ENCODE data around the gene URI1. TPM values are rescaled to one million over a fixed set of nuclear protein-coding genes. Genes with fewer than 3 reads are reported as not detected.

Gene URI1
- total RNA-seq, 1 donor from 2014 or later, result 43.7 TPM

GRCh38 chr19:29928831-29929230, 13.2 kb upstream of the URI1 start:
- TF ChIP-seq, protein P1, sequence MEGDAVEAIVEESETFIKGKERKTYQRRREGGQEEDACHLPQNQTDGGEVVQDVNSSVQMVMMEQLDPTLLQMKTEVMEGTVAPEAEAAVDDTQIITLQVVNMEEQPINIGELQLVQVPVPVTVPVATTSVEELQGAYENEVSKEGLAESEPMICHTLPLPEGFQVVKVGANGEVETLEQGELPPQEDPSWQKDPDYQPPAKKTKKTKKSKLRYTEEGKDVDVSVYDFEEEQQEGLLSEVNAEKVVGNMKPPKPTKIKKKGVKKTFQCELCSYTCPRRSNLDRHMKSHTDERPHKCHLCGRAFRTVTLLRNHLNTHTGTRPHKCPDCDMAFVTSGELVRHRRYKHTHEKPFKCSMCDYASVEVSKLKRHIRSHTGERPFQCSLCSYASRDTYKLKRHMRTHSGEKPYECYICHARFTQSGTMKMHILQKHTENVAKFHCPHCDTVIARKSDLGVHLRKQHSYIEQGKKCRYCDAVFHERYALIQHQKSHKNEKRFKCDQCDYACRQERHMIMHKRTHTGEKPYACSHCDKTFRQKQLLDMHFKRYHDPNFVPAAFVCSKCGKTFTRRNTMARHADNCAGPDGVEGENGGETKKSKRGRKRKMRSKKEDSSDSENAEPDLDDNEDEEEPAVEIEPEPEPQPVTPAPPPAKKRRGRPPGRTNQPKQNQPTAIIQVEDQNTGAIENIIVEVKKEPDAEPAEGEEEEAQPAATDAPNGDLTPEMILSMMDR (IDR thresholded peaks at IDR 0.05; ENCODE audit: partially characterized antibody, unreplicated experiment), result no peak
- H3K4me1 Mint-ChIP-seq (ENCODE audit: low read depth, unreplicated experiment), result no peaks in the 10 kb centered on the region
- H3K27ac Mint-ChIP-seq (ENCODE audit: unreplicated experiment), result no peak overlapping the region
- no peak overlapping the region for H3K4me3 Mint-ChIP-seq (ENCODE audit: unreplicated experiment)
- no peak for DNase-seq
- no peaks in the 10 kb centered on the region for H3K36me3 Mint-ChIP-seq (ENCODE audit: unreplicated experiment)
- H3K9me3 Mint-ChIP-seq (ENCODE audit: unreplicated experiment), result peaks cover 5% of the 10 kb centered on the region
- no peaks in the 10 kb centered on the region for H3K27me3 Mint-ChIP-seq (ENCODE audit: unreplicated experiment)

DNA sequence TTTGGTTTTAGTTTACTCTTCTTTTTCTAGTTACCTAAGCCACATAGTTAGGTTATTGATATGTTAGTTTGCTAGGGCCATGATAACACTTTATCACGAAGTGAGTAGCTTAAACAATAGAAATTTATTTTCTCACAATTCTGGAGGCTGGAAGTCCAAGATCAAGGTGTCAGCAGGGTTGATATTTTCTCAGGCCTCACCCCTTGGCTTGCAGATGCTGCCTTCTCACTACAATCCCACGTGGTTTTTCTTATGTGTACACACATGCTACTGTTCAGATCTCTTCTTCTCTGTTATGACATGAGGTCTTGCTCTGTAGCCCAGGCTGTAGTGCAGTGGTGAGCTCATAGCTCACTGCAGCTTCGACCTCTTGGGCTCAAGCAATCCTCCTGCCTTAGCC, 7.8 kb upstream of the URI1 start:
- Mint-ChIP-seq H3K36me3 (ENCODE audit: unreplicated experiment) (no peaks in the 10 kb centered on the region), H3K4me1 (ENCODE audit: low read depth, unreplicated experiment) (no peaks in the 10 kb centered on the region), H3K4me3 (ENCODE audit: unreplicated experiment) (no peak overlapping the region), H3K27ac (ENCODE audit: unreplicated experiment) (no peak overlapping the region), H3K27me3 (ENCODE audit: unreplicated experiment) (no peaks in the 10 kb centered on the region), H3K9me3 (ENCODE audit: unreplicated experiment) (no peaks in the 10 kb centered on the region)
- TF ChIP-seq, protein P1 (IDR thresholded peaks at IDR 0.05; ENCODE audit: partially characterized antibody, unreplicated experiment), result no peak
- DNase-seq, result no peak

- no peak for DNase-seq
- Mint-ChIP-seq H3K4me1 (ENCODE audit: low read depth, unreplicated experiment) (no peaks in the 10 kb centered on the region), H3K4me3 (ENCODE audit: unreplicated experiment) (no peak overlapping the region), H3K27me3 (ENCODE audit: unreplicated experiment) (peaks cover 3% of the 10 kb centered on the region), H3K9me3 (ENCODE audit: unreplicated experiment) (no peaks in the 10 kb centered on the region), H3K36me3 (ENCODE audit: unreplicated experiment) (peaks cover 3% of the 10 kb centered on the region), H3K27ac (ENCODE audit: unreplicated experiment) (no peak overlapping the region)
- TF ChIP-seq, protein P1 (IDR thresholded peaks at IDR 0.05; ENCODE audit: partially characterized antibody, unreplicated experiment), result no peak
Observed at GRCh38 chr19:29934781-29935180, 7.3 kb upstream of the URI1 start.

DNA sequence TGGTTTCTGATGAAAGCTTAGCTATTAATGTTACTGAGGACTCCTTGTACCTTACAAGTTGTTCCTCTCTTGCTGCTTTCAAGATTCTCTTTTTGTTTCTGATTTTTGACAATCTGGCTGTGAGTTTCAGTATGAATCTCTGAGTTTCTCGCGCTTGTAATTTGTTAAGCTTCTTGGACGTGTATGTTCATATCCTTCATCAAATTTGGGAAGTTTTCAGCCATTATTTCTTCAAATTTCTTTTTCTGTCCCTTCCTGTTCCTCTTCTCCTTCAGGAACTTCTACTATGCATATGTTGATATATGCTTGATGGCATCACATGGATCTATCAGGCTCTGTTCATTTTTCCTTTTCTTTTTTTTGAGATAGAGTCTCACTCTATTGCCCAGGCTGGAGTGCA, 5.6 kb upstream of the URI1 start:
- Mint-ChIP-seq H3K9me3 (ENCODE audit: unreplicated experiment) (no peaks in the 10 kb centered on the region), H3K36me3 (ENCODE audit: unreplicated experiment) (peaks cover 5% of the 10 kb centered on the region), H3K4me3 (ENCODE audit: unreplicated experiment) (no peak overlapping the region), H3K4me1 (ENCODE audit: low read depth, unreplicated experiment) (no peaks in the 10 kb centered on the region), H3K27ac (ENCODE audit: unreplicated experiment) (no peak overlapping the region), H3K27me3 (ENCODE audit: unreplicated experiment) (peaks cover 5% of the 10 kb centered on the region)
- DNase-seq, result no peak
- TF ChIP-seq, protein P1 (IDR thresholded peaks at IDR 0.05; ENCODE audit: partially characterized antibody, unreplicated experiment), result no peak

DNA sequence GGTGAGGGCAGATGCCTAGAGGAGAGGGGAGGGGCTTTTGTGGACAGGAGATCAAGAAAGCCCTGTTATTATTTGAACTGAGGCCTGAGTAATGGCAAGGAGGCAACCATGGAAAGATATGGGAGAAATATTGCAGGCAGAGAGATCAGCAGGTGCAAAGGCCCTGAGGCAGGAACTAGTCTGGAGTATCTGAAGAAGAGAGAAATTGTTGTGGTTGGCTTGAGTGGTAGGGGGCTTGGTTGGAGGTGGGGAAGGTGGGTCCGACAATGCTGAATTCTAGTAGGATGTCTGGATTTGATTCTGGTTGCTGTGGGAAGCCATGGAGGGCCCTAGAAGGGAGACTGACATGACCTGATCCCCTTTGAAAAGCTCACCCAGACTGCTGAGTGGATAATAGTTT, 2.4 kb upstream of the URI1 start:
- H3K4me1 Mint-ChIP-seq (ENCODE audit: low read depth, unreplicated experiment), result peaks cover 10% of the 10 kb centered on the region
- DNase-seq, result no peak
- H3K36me3 Mint-ChIP-seq (ENCODE audit: unreplicated experiment), result peaks cover 5% of the 10 kb centered on the region
- no peak overlapping the region for H3K4me3 Mint-ChIP-seq (ENCODE audit: unreplicated experiment)
- TF ChIP-seq, protein P1 (IDR thresholded peaks at IDR 0.05; ENCODE audit: partially characterized antibody, unreplicated experiment), result no peak
- no peak overlapping the region for H3K27ac Mint-ChIP-seq (ENCODE audit: unreplicated experiment)
- peaks cover 4% of the 10 kb centered on the region for H3K9me3 Mint-ChIP-seq (ENCODE audit: unreplicated experiment)
- peaks cover 5% of the 10 kb centered on the region for H3K27me3 Mint-ChIP-seq (ENCODE audit: unreplicated experiment)
